ENCODE measurements around the gene MT1G.

GRCh38 chr16:56653218-56653617, 14.6 kb downstream of the MT1G start:
- no peak for TF ChIP-seq GATA2 (CRISPR knock-in tag; IDR thresholded peaks at IDR 0.05)
- TF ChIP-seq TEAD4 (IDR thresholded peaks at IDR 0.05; ENCODE audit: borderline replicate concordance, insufficient read depth), result no peak

Measured in SK-N-SH (cell line).